ENCODE measurements around the gene TEAD2.

DNA sequence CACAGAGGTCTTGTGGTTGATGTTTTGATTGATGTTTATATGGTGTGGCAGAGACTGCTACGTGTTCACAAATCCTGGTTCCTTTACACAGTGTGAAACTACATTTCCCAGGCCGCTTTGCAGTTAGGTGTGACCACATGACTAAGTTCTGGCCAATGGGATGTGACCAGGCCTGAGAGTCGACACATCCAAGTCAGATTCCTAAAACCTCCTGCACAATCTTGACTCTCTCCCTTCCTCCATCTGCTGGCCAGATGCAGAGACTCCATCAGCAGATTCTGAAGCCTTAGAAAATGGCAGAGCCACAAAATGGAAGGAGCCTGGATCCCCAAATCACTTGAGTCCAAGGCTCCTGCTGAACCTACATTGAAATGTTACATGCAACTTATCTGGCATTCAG lies 14.4 kb downstream of the TEAD2 start:
- TF ChIP-seq, protein P1, sequence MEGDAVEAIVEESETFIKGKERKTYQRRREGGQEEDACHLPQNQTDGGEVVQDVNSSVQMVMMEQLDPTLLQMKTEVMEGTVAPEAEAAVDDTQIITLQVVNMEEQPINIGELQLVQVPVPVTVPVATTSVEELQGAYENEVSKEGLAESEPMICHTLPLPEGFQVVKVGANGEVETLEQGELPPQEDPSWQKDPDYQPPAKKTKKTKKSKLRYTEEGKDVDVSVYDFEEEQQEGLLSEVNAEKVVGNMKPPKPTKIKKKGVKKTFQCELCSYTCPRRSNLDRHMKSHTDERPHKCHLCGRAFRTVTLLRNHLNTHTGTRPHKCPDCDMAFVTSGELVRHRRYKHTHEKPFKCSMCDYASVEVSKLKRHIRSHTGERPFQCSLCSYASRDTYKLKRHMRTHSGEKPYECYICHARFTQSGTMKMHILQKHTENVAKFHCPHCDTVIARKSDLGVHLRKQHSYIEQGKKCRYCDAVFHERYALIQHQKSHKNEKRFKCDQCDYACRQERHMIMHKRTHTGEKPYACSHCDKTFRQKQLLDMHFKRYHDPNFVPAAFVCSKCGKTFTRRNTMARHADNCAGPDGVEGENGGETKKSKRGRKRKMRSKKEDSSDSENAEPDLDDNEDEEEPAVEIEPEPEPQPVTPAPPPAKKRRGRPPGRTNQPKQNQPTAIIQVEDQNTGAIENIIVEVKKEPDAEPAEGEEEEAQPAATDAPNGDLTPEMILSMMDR (IDR thresholded peaks at IDR 0.05 in 8 of 11, conservative IDR thresholded peaks at IDR 0.05 in 3 of 11), result no peak
- TF ChIP-seq POLR2A (IDR thresholded peaks at IDR 0.05), result no peak
